ENCODE data around the gene COL21A1. TPM values are rescaled to one million over a fixed set of nuclear protein-coding genes. Genes with fewer than 3 reads are reported as not detected.
A peak's percentile ranks its signal among the peaks of the same experiment; 100 is the strongest.

Gene COL21A1
- total RNA-seq, 1 donor from 2014 or later, result 16.7 TPM

DNA sequence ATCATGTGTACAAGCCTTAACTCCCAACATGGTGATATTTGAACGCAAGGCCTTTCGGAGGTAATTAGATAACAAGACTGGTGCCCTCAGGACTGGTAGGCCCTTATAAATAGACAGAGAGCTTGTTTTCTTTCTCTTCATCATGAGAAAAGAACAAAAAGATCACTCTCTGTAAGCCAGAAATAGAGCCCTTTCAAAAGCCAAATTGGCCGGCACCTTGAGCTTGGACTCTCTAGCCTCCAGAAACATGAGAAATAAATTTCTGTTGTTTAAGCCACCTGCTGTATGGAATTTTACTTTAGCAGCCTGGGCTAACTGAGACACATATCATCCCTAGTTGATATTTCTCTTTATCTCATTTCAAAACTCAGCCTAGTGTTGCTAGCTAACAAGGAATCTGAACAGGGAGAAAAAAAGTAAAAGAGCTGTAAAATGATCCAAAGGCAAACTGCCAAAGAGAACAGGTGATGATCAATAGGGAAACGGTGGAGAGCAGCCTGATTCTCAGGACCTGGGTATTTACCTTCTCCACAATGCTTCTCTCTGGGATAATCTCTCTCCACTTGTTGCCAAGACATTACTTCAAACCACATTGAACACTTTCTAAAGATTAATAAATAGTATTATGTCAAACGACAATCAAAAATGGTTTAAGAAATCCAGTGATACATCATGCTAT lies 6.1 kb downstream of the COL21A1 start:
- peak overlapping the region; percentile 66 for H3K27ac ChIP-seq
- H3K4me3 ChIP-seq, result no peak overlapping the region
- no peaks in the 10 kb centered on the region for H3K36me3 ChIP-seq

DNA sequence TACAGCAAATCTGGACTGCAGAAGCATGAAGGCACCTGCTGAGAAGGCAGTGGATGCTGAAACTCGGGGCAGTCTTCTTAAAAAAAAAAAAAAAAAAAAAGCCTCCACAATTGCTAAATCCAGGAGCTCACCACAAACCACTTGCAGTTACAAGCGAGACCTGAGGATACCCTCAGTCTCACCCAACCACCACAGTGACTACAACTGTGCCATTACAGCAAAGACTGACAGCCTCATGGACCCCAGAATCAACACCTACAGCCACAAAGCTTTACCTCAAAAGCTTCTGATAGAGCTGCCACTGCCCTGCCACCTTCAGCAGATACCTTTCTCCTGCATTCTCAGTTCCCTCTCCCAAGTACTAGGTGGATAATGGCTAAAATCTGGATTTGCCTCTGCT lies 9.0 kb downstream of the COL21A1 start:
- Histone ChIP-seq H3K27ac (no peak overlapping the region), H3K4me3 (no peak overlapping the region), H3K4me1 (peaks cover 86% of the 10 kb centered on the region), H3K9me3 (no peaks in the 10 kb centered on the region), H3K27me3 (no peaks in the 10 kb centered on the region), H3K36me3 (no peaks in the 10 kb centered on the region)
- TF ChIP-seq POLR2A (IDR thresholded peaks at IDR 0.05) (no peak), POLR2AphosphoS5 (IDR thresholded peaks at IDR 0.05; ENCODE audit: insufficient read depth in 1 of 2, low read depth in 1 of 2) (no peak)
- TF ChIP-seq, protein P1, sequence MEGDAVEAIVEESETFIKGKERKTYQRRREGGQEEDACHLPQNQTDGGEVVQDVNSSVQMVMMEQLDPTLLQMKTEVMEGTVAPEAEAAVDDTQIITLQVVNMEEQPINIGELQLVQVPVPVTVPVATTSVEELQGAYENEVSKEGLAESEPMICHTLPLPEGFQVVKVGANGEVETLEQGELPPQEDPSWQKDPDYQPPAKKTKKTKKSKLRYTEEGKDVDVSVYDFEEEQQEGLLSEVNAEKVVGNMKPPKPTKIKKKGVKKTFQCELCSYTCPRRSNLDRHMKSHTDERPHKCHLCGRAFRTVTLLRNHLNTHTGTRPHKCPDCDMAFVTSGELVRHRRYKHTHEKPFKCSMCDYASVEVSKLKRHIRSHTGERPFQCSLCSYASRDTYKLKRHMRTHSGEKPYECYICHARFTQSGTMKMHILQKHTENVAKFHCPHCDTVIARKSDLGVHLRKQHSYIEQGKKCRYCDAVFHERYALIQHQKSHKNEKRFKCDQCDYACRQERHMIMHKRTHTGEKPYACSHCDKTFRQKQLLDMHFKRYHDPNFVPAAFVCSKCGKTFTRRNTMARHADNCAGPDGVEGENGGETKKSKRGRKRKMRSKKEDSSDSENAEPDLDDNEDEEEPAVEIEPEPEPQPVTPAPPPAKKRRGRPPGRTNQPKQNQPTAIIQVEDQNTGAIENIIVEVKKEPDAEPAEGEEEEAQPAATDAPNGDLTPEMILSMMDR (IDR thresholded peaks at IDR 0.05), result no peak
- no peak for DNase-seq (ENCODE audit: extremely low spot score in 2 of 2)
- intact Hi-C loops (cut with DNase I), result no loop called here

More for the DNA sequence above, 6.1 kb downstream of the COL21A1 start:
- no peak for DNase-seq (ENCODE audit: extremely low spot score in 2 of 2)
- intact Hi-C loops (cut with DNase I), result no loop called here
- H3K27me3 ChIP-seq, result no peaks in the 10 kb centered on the region
- H3K4me1 ChIP-seq, result peaks cover 91% of the 10 kb centered on the region
- TF ChIP-seq, protein P1 (IDR thresholded peaks at IDR 0.05), result no peak
- TF ChIP-seq POLR2AphosphoS5 (IDR thresholded peaks at IDR 0.05; ENCODE audit: insufficient read depth in 1 of 2, low read depth in 1 of 2) (no peak), POLR2A (IDR thresholded peaks at IDR 0.05) (no peak)
- no peaks in the 10 kb centered on the region for H3K9me3 ChIP-seq

DNA sequence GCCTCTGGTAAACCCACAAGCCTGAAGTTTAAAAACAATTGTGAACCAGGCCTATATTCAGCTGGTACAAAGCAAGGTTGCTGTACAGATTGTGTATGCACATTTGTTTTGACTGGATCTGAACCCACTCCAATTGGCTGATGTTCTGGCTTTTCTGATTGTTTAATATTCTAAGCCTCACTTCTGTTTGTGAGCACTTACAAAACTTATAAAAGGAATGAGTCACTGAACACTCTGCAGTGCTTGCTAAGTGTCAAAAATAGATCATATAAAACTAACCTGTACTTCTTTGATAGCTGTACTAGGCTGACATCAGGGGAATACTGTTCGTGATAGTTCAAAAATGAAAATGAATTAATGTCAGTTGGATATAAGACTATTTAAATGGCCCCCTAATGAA lies 12.1 kb downstream of the COL21A1 start:
- H3K27me3 ChIP-seq, result no peaks in the 10 kb centered on the region
- peaks cover 81% of the 10 kb centered on the region for H3K4me1 ChIP-seq
- DNase-seq (ENCODE audit: extremely low spot score in 2 of 2), result no peak
- peak in 1 of 2 donors; percentile 74 for TF ChIP-seq POLR2AphosphoS5 (IDR thresholded peaks at IDR 0.05; ENCODE audit: insufficient read depth in 1 of 2, low read depth in 1 of 2)
- TF ChIP-seq, protein P1 (IDR thresholded peaks at IDR 0.05), result no peak
- intact Hi-C loops (cut with DNase I), result no loop called here
- H3K4me3 ChIP-seq, result no peak overlapping the region
- no peaks in the 10 kb centered on the region for H3K36me3 ChIP-seq
- no peaks in the 10 kb centered on the region for H3K9me3 ChIP-seq
- peak overlapping the region; percentile 18 for H3K27ac ChIP-seq

DNA sequence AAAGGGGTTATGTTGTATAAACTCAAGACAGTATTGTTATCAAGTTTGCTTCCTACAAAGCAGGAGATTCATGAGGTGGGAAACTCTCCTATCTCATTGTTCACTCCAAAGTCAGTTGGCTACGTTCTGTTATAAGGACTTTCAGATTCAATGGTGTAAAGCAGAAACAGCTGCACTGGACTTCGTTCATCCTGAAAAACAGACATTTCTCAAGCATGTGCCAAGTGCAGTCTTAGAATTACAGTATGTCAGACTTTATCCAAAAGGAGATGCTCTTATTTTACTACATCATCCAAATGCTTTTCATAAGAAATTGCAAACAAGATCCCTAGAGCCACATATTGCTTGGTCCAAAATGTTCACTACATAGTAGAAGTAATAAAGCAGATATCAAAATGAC lies 14.9 kb downstream of the COL21A1 start:
- Histone ChIP-seq H3K27me3 (no peaks in the 10 kb centered on the region), H3K36me3 (no peaks in the 10 kb centered on the region), H3K9me3 (no peaks in the 10 kb centered on the region), H3K27ac (no peak overlapping the region), H3K4me1 (peaks cover 66% of the 10 kb centered on the region), H3K4me3 (no peak overlapping the region)
- TF ChIP-seq, protein P1 (IDR thresholded peaks at IDR 0.05), result no peak
- TF ChIP-seq POLR2A (IDR thresholded peaks at IDR 0.05) (no peak), POLR2AphosphoS5 (IDR thresholded peaks at IDR 0.05; ENCODE audit: insufficient read depth in 1 of 2, low read depth in 1 of 2) (no peak)
- no peak for DNase-seq (ENCODE audit: extremely low spot score in 2 of 2)
- intact Hi-C loops (cut with DNase I), result no loop called here

DNA sequence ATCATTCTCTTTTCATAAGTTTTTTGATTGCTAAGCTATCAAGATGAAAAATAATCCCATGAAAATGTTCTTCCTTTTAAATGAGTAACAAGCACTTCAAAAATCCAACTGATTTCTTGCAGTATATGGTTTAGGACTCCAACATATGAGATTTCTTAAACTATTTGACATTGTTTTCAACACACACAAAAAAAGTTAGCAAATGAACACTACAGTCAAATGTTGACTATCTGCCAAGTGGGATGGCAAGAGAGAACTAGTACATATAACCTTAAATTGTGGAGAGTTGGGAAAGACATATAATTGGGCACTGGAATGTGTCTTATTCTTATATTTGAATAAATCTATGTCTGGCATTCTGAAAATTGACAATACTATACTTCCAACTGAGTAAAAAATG lies 15.6 kb downstream of the COL21A1 start:
- no peaks in the 10 kb centered on the region for H3K27me3 ChIP-seq
- no peak overlapping the region for H3K27ac ChIP-seq
- peaks cover 66% of the 10 kb centered on the region for H3K4me1 ChIP-seq
- H3K9me3 ChIP-seq, result no peaks in the 10 kb centered on the region
- no peak for TF ChIP-seq POLR2AphosphoS5 (IDR thresholded peaks at IDR 0.05; ENCODE audit: insufficient read depth in 1 of 2, low read depth in 1 of 2)
- no peak overlapping the region for H3K4me3 ChIP-seq
- intact Hi-C loops (cut with DNase I), result no loop called here
- DNase-seq (ENCODE audit: extremely low spot score in 2 of 2), result no peak
- no peaks in the 10 kb centered on the region for H3K36me3 ChIP-seq

All from vagina (tissue), 2 donors.